ENCODE data around the gene MBP.

DNA sequence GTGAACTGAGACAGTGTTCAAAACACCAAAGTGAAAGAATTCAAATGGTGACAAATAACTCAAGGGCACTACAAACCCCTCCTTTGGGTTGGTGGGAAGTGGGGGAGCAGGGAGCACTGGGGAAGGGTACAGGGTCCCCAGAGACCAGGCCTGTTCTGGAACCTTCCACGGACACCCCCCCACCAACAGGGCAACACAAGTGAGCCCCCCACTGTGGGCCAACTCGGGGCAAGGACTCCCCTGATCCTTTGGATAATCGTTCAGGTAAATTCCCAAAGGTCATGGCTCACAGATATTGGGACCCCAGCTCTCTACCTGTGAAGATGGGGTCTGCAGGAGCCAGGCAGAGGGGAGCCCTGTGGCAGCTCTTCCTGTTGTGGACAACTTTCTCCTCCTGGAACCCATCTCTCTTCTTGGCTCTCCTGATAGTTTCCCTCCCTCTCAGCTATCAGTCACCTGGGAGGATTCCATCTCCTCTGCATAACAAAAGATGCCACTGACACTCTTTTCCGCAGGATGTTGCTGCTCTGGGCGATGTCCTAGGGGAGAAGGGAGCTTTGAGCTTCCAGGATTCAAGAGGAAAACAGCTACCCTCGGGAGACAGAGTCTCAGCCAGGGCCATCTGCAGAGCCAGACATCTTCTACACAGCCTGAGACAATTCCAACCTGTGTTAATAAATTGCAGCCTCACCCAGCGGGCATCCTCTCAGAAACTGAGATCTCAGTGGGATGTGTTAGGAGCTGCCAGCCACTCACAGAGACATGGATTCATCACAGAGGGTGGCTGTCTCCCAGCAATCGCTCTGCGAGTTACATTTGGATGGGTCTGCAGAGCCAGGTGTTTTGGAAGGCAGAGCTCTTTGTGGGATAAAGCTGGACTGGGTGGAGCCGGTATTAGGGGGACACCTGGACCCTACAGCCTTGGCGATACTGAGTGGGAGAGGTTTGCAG lies 35.4 kb downstream of the MBP start:
- TF ChIP-seq ATAD3A (CRISPR knock-in tag; IDR thresholded peaks at IDR 0.05) (no peak), POLR2A (IDR thresholded peaks at IDR 0.05; ENCODE audit: insufficient read depth in 1 of 2, low read depth in 2 of 2, low read length in 2 of 2) (no peak), TARDBP (CRISPR knock-in tag; IDR thresholded peaks at IDR 0.05) (no peak), ARHGAP35 (CRISPR knock-in tag; IDR thresholded peaks at IDR 0.05; ENCODE audit: borderline replicate concordance) (no peak), ZNF121 (CRISPR knock-in tag; IDR thresholded peaks at IDR 0.05) (no peak)
- TF ChIP-seq, protein P1, sequence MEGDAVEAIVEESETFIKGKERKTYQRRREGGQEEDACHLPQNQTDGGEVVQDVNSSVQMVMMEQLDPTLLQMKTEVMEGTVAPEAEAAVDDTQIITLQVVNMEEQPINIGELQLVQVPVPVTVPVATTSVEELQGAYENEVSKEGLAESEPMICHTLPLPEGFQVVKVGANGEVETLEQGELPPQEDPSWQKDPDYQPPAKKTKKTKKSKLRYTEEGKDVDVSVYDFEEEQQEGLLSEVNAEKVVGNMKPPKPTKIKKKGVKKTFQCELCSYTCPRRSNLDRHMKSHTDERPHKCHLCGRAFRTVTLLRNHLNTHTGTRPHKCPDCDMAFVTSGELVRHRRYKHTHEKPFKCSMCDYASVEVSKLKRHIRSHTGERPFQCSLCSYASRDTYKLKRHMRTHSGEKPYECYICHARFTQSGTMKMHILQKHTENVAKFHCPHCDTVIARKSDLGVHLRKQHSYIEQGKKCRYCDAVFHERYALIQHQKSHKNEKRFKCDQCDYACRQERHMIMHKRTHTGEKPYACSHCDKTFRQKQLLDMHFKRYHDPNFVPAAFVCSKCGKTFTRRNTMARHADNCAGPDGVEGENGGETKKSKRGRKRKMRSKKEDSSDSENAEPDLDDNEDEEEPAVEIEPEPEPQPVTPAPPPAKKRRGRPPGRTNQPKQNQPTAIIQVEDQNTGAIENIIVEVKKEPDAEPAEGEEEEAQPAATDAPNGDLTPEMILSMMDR (CRISPR knock-in tag; IDR thresholded peaks at IDR 0.05) = no peak

All from HepG2 (cell line).